ENCODE measurements around the gene TBC1D20. TPM values are rescaled to one million over a fixed set of nuclear protein-coding genes. Genes with fewer than 3 reads are reported as not detected.
A peak's percentile ranks its signal among the peaks of the same experiment; 100 is the strongest.

The TBC1D20 gene
- total and polyA plus RNA-seq, 2 donors (not counting 3 experiments of a cell fraction or from before 2014, with no cell fraction given) = 34.3 to 36.1 TPM

- H3K4me2 ChIP-seq (ENCODE audit: insufficient read depth, low read length) = peak overlapping the region; percentile 72
- no peak for TF ChIP-seq MYC (IDR thresholded peaks at IDR 0.05; ENCODE audit: low read depth, low read length)
- peak; percentile 11 to 18 for TF ChIP-seq CTCF (IDR thresholded peaks at IDR 0.05; ENCODE audit: extremely low read depth in 1 of 2, insufficient read depth in 1 of 2, low read depth in 1 of 2, low read length in 2 of 2)
- peak; percentile 61 for TF ChIP-seq POLR2A (IDR thresholded peaks at IDR 0.05; ENCODE audit: low read depth, low read length)
- peak; percentile 47 for TF ChIP-seq POLR2AphosphoS5 (IDR thresholded peaks at IDR 0.05; ENCODE audit: insufficient read depth, low read depth, low read length)
- dilution Hi-C loops (cut with MboI; ENCODE audit: extremely low pct_ligation_motif_present, low sequenced_read_pairs) = no loop called here
- peak overlapping the region; percentile 90 for H2AFZ ChIP-seq (ENCODE audit: low read depth, low read length)
- H3K9ac ChIP-seq (replicated peaks; ENCODE audit: extremely low read depth, insufficient read depth, low read length) = peak overlapping the region; percentile 58
- peaks cover 17% of the 10 kb centered on the region for H3K4me1 ChIP-seq (ENCODE audit: control insufficient read depth, extremely low read depth, insufficient read depth, low read length)
- H4K20me1 ChIP-seq (replicated peaks; ENCODE audit: control insufficient read depth, extremely low read depth, insufficient read depth, low read length) = no peaks in the 10 kb centered on the region
- peak overlapping the region; percentile 50 for H3K27ac ChIP-seq (ENCODE audit: insufficient read depth, low read depth, low read length)
- H3K36me3 ChIP-seq (ENCODE audit: control insufficient read depth in 2 of 2, extremely low read depth in 1 of 2, insufficient read depth in 2 of 2, low read length in 2 of 2) = peaks cover 0 to 6% of the 10 kb centered on the region in 2 experiments
- no peaks in the 10 kb centered on the region for H3K27me3 ChIP-seq (ENCODE audit: control insufficient read depth in 2 of 2, insufficient read depth in 2 of 2, low read length in 2 of 2)
- no peaks in the 10 kb centered on the region for H3K9me3 ChIP-seq (replicated peaks; ENCODE audit: control insufficient read depth, insufficient read depth, low read length)
- ChIA-PET POLR2A (interaction anchor here (0.5 to 1.0 kb wide), 3 partner anchors 29 to 60 kb away, joined by 4 to 6 read pairs (median 6); partner anchors contain the start of gene NRSN2), CTCF (interaction anchor here (0.8 to 1.6 kb wide), 15 partner anchors 9 to 332 kb away, joined by 3 to 16 read pairs (median 5); no protein-coding TSS in a partner anchor)
- FAIRE-seq (peak; percentile 84), DNase-seq (ENCODE audit: low read depth, low spot score) (peak; percentile 84)
- BruUV-seq (replicated peaks) = TSS peak; percentile 36
- no peaks in the 10 kb centered on the region for H3K9me1 ChIP-seq (replicated peaks; ENCODE audit: control insufficient read depth, extremely low read depth, insufficient read depth, low read length)
- peak overlapping the region; percentile 14 to 51 (median 29) for H3K4me3 ChIP-seq (replicated peaks in 1 of 3; ENCODE audit: insufficient read depth in 1 of 3, low read depth in 1 of 3, low read length in 3 of 3)
- H3K79me2 ChIP-seq (ENCODE audit: control insufficient read depth, insufficient read depth, low read length) = peaks cover 33% of the 10 kb centered on the region
- intact Hi-C loops (cut with micrococcal nuclease) = loop anchor here (1.0 to 2.0 kb wide), 3 partner anchors 35 to 53 kb away; no protein-coding TSS in a partner anchor
These were observed 55.0 kb downstream of the TBC1D20 start for GRCh38 chr20:407133-407952.
